ENCODE data around the gene PAM. TPM values are rescaled to one million over a fixed set of nuclear protein-coding genes. Genes with fewer than 3 reads are reported as not detected.

The PAM gene
- total and polyA plus RNA-seq, 12 donors, result 234 to 580 (median 397) TPM

- Histone ChIP-seq H3K4me3 (no peak overlapping the region), H3K27ac (no peak overlapping the region), H3K36me3 (replicated peaks in 1 of 2) (no peaks in the 10 kb centered on the region), H3K9me3 (replicated peaks in 1 of 3) (no peaks in the 10 kb centered on the region), H3K27me3 (no peaks in the 10 kb centered on the region), H3K4me1 (replicated peaks in 1 of 2) (peaks cover 12 to 29% of the 10 kb centered on the region in 2 donors)
- no peak for DNase-seq
- intact Hi-C loops (cut with DNase I), result no loop called here
- 96 to 99% (median 97%) methylated on average over 3 of the region's 3 CpGs for WGBS, 4 donors
- TF ChIP-seq POLR2A (IDR thresholded peaks at IDR 0.05), result no peak
- TF ChIP-seq, protein P1, sequence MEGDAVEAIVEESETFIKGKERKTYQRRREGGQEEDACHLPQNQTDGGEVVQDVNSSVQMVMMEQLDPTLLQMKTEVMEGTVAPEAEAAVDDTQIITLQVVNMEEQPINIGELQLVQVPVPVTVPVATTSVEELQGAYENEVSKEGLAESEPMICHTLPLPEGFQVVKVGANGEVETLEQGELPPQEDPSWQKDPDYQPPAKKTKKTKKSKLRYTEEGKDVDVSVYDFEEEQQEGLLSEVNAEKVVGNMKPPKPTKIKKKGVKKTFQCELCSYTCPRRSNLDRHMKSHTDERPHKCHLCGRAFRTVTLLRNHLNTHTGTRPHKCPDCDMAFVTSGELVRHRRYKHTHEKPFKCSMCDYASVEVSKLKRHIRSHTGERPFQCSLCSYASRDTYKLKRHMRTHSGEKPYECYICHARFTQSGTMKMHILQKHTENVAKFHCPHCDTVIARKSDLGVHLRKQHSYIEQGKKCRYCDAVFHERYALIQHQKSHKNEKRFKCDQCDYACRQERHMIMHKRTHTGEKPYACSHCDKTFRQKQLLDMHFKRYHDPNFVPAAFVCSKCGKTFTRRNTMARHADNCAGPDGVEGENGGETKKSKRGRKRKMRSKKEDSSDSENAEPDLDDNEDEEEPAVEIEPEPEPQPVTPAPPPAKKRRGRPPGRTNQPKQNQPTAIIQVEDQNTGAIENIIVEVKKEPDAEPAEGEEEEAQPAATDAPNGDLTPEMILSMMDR (IDR thresholded peaks at IDR 0.05), result no peak
These were observed 104.9 kb downstream of the PAM start for GRCh38 chr5:102860035-102860434.

GRCh38 chr5:102863058-102863457, 108.0 kb downstream of the PAM start:
- H3K4me1 ChIP-seq (replicated peaks in 1 of 2), result peaks cover 16 to 38% of the 10 kb centered on the region in 2 donors
- H3K36me3 ChIP-seq (replicated peaks in 1 of 2), result no peaks in the 10 kb centered on the region
- H3K9me3 ChIP-seq (replicated peaks in 1 of 3), result no peaks in the 10 kb centered on the region
- DNase-seq, result no peak
- H3K4me3 ChIP-seq, result no peak overlapping the region
- peak overlapping the region in 2 of 5 donors; percentile 22 to 93 for H3K27ac ChIP-seq
- intact Hi-C loops (cut with DNase I), result no loop called here
- no peaks in the 10 kb centered on the region for H3K27me3 ChIP-seq
- no peak for TF ChIP-seq POLR2A (IDR thresholded peaks at IDR 0.05)

DNA sequence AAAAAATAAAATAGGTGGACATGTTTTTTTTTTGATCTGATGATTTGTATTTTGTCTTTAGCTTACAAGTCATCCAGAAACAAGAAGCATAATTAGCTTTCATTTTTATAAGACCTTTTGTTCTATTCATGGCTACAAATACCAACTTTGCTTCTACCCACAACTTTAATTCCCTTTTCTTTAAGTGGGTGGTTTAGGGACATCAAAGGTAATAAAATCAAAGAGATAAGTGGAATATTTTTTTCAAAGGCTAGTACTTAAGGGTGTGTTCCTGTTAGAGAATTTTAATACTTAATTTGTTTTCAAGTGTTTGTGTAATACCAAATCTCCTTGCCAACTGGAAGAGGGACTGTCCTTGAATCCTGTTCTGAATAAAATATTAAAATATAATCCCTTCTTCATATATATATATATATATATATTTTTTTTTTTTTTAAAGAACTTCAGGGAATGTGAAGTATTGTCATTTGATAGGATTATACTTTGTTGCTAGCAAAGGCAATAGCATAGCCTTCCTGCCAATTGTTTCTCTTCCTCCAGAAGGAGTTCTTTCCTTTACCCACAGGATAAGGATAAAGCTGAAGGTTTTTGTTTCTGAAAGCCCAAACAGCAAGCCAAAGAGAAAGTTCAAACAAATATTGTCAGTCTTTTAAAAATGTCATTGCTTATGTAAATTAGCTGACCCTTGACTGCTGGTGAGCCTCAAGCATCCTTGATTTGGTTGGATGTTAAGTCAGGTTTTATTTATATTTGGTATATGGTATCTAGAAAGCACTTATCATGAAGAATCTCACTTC, 108.9 kb downstream of the PAM start:
- Histone ChIP-seq H3K36me3 (replicated peaks in 1 of 2) (no peaks in the 10 kb centered on the region), H3K9me3 (replicated peaks in 1 of 3) (no peaks in the 10 kb centered on the region), H3K27me3 (no peaks in the 10 kb centered on the region), H3K4me1 (replicated peaks in 1 of 2) (peaks cover 16 to 47% of the 10 kb centered on the region in 2 donors), H3K4me3 (no peak overlapping the region), H3K27ac (peak overlapping the region in 2 of 5 donors; percentile 92 to 93)
- no peak for DNase-seq
- no peak for TF ChIP-seq POLR2A (IDR thresholded peaks at IDR 0.05)
- TF ChIP-seq, protein P1 (IDR thresholded peaks at IDR 0.05), result no peak
- intact Hi-C loops (cut with DNase I), result no loop called here

DNA sequence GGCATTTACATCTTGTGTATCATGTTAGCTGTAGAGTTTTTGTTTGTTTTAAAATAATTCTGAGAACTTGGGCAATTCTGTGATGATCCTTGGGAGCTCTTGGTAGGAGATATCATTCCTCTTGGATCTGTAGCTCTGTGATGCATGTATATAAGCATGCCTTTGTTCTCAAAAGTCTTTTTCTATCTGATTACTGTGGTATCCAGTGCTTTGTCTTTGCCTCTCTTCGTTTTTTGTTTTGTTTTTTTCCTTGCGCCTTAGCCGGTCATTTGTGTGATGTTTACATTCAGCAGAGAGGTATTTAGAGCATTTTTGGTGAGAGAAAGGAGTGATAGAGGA, 110.0 kb downstream of the PAM start:
- TF ChIP-seq, protein P1 (IDR thresholded peaks at IDR 0.05), result no peak
- no peak for TF ChIP-seq POLR2A (IDR thresholded peaks at IDR 0.05)
- peak overlapping the region; percentile 68 to 93 (median 91) for H3K27ac ChIP-seq

More for the DNA sequence above, 110.0 kb downstream of the PAM start:
- Histone ChIP-seq H3K36me3 (replicated peaks in 1 of 2) (no peaks in the 10 kb centered on the region), H3K4me3 (peak overlapping the region in 2 of 4 donors; percentile 34 to 72), H3K4me1 (replicated peaks in 1 of 2) (peaks cover 16 to 48% of the 10 kb centered on the region in 2 donors), H3K9me3 (replicated peaks in 1 of 3) (no peaks in the 10 kb centered on the region), H3K27me3 (no peaks in the 10 kb centered on the region)
- DNase-seq, result no peak
- intact Hi-C loops (cut with DNase I), result no loop called here
- WGBS, 4 donors, result 7 to 12% (median 11%) methylated on average over 3 of the region's 3 CpGs
